HG02623 (cell line): ENCODE data around the gene IL3.

ENCODE experiments used
- ATAC-seq: cut with Tn5 transposase; IDR thresholded peaks from one replicate; pipeline ENCODE4 v1.9.1; 2021; ENCODE audit warnings: moderate library complexity; ENCODE audit not compliant: unreplicated experiment

Gene IL3

DNA sequence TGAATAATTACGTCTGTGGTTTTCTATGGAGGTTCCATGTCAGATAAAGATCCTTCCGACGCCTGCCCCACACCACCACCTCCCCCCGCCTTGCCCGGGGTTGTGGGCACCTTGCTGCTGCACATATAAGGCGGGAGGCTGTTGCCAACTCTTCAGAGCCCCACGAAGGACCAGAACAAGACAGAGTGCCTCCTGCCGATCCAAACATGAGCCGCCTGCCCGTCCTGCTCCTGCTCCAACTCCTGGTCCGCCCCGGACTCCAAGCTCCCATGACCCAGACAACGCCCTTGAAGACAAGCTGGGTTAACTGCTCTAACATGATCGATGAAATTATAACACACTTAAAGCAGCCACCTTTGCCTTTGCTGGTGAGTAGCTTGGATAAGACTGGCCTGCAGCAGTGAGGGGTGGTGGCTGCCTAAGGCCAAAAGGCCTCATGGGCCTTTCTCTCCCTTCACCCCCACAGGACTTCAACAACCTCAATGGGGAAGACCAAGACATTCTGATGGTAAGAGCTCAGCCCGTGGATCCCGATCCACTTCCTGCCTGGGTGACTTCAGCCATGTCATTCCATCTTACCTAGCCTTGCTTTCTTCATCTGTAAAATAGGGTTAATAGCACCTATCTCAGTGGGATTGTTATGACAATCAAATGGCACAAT lies at the start of gene IL3:
Gene IL3 (plus strand): TSS at position 155 of the 661 bp plus-strand sequence. CDS start 52 bp downstream, at position 207.
- ATAC-seq = no peak

DNA sequence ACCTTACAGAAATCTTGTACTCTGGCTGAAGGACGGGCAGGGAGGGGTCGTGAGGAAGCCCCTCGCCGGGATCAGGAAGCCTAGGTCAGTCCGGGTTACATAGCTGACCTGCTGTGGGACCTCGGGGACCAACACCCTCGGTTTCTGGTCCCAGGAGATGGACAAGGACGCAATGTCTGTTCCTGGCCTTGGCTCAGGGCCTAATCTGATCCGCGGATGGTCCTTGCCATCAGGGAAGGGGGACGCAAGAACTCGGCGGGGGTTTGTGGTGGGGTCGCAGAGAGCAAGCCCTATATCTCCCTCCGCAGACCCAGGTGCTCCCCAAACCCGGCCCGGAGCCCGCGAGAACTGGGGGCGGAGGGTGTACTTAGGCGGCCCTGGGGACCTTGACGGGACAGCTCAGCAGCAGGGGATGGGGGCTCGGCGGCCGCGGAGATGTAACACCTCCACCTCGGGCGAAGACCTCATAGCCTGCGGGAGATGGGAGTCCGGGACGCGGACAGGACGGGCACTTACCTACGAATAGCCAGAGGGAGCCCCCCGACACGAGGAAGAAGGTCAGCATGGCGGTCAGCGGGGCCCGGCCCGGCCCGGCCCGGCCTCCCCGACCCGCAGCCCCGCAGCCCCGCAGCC lies 49.4 kb upstream of the IL3 start:
- ATAC-seq = no peak

- ATAC-seq = no peak
Measured at GRCh38 chr5:132011622-132012343, 48.7 kb upstream of the IL3 start, which contains the start of gene ACSL6. TSS of gene ACSL6 (minus strand) at chr5:132011658. CDS start at chr5:132011553, 105 bp downstream.

DNA sequence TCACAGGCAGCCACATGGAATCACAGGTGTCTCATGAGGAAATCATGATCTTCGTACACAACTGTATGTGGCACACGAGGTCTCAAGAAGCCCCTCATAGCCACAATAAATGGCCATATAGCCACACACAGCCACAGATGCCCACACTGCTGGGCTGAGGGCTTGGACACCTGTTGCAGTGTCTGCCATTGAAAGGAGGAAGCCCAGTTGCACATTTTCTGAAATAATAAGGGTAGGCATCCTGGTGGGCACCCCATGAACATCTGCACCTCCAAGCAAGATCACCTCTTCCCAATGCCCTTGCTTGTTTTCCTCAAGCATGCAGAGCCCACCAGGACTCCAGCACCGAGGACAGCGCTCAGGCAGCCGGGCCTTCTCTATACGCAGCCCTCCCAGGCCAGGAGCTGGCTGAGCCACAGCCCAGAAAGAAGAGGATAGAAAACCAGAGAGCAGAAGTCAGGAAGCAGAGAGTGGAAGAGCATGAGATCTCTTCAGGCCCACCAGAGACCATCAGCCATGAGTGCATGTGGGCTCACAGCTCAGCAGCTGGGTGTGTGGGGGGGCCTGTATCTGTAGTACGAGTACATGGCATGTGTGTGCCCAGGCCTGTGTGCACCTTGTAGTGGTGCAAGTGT lies 48.0 kb upstream of the IL3 start:
- no peak for ATAC-seq

DNA sequence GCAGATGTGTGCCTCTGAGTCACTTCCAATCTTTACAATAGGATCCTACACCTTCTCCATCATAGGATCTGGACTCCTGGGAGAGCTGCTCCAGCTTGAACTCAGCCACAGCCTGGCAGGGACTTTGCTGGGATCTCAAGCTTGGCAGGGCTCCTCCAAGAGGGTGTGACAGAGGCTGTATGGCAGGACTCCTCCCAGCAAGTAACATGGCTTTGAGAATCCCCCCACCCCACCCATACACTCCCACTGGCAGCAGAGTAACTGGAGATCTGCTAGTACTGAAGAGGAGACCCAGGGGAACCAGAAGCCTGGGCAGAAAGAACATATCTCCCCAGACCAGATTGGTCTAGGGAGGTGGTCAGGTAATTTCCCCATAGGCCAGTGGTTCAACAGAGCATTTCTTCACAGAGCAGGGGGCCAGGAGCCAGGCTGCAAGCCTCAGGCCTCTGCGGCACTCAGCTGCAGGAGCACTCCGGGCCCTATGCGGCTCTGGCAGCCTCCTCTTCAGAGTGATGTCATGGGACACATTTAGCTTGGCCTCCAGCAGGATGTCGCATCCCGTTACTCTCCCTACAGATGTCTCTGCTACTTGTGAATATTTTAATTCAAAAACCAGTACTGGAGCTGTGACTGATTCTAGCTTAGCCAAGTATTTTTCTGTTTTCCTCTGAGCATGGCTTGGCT lies 47.3 kb upstream of the IL3 start:
- no peak for ATAC-seq

GRCh38 chr5:132013711-132014110 lies 46.7 kb upstream of the IL3 start:
- no peak for ATAC-seq

DNA sequence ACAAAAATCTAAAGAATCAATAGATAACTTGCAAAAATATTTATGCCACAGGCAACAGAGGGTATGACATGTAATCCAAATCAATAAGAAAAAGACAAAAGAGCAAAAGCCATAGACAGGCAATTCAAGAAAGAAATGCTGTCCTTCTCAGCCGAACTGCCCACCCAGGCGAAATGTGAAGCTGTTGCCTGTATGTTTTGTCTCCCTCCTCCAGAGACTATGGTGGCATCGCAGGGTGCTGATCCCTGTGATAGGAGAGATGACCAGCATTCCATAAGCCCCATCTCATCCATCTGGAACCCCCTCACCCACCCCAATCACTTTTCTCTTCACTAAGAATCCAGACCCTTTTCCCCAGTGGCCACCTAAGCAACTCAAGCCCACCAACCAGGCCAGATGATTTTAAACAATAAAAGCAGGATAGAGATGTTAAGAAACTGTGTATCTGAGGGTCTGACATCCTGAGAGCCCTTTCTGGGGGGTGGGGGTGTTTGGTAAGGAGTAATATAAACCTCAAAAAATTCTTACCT lies 43.7 kb upstream of the IL3 start:
- no peak for ATAC-seq

- ATAC-seq = no peak
Measured at GRCh38 chr5:132017316-132017715, 43.1 kb upstream of the IL3 start.

GRCh38 chr5:132017738-132018625 lies 42.5 kb upstream of the IL3 start:
- ATAC-seq = no peak

DNA sequence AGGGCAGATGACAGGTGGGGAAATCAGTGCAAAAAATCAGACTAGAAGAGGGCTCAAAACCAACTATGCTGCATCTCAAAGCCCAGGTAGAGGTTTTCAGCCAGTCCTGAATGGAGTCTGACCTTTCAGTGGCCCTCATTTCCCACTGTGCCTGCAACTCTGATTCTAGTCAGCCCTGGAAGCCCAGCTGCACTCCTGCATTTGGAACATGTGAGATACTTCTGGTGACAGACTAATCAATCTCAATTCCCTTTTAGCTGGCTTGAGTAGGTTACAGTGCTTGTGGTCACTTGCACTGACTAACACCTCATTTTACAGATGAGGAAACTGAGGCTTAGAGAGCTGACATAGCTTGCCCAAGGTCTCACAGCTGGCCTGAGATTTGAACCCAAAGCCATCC lies 41.1 kb upstream of the IL3 start:
- ATAC-seq = no peak

DNA sequence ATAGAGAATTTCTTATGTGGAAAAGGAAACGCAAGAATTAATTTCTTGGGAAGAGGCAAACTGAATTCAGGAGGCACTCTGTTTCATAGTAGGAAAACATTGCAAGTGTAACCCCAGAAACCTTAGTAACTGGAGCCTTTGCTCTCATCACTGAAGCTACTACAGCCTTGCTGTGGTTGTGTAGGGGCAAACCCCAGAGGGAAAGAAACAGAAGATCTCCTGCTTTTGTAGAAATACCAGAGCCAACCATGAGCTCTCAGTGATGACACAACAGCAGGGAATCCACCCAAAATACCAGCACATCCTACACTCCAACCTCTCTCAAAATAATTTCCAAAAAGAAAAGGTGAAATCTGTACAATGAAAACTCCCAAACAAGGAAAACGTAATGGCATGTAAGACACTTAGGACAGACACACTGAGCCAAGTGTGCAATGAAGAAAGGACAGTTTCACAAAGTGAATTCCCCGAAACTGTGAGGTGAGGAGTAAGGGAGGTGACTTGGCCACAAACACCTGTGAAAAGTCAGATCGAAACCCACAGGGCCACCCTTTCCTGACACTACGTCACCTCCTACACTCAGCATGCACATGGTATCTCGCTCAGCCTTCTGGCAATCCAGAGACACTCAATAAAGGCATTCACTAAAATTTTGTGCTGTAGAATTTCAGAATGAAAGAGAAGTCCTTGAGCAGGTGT lies 40.4 kb upstream of the IL3 start:
- ATAC-seq = peak; percentile 97

DNA sequence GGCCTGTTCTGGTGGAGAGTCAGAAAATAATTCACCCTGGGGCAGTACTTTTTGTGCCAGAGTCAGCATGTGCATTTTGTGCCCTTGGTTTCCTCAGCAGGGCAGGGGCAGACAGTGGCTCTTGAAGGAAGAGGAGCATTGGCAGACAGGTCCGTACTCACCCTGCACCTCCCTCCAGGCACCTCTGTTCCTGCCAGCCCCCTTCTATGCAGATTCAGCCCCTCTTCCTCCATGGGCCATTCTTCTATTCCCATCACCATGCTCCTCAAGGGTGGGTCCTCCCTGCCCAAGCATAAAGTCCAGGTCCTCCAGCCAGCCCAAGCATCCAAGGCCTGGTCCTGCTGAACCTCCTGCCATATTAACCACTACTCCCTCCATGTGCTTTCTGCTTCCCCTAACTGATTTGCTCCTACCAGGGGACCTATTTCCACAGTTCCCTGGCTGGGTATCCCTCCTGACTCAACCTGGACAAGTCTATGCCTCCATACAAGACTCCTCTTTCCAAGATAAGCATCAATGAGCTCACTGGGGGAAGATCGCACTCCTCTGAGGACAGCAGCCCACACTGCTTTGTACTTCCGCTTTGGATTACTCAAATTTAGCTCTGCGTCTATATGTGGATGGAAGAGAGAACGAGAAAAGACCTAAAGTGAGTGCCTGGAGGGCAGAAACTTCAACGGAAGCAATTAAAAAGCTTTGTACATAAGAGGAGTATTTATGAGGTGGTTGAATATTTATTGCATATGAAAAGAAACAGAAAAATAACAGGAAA lies 39.7 kb upstream of the IL3 start:
- peak; percentile 5 for ATAC-seq

DNA sequence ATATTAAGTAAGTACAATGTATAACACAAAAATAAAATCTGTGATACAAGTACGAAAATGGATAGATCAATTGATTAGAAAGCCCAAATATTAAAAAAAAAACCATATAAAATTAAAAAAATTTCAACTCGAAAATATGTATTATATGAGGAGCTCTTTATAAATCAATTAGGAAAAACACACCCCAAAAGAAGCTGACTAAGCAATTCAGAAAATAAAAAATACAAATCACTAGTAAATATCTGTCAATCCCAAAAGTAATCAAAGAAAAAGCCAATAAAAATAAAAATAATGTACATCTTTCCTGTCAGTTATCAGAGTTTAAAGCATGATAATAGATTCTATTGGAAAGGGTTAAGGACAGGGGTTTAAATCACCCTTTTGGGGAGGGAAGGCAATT lies 38.8 kb upstream of the IL3 start:
- ATAC-seq = no peak

GRCh38 chr5:132022737-132023136 lies 37.7 kb upstream of the IL3 start:
- no peak for ATAC-seq

DNA sequence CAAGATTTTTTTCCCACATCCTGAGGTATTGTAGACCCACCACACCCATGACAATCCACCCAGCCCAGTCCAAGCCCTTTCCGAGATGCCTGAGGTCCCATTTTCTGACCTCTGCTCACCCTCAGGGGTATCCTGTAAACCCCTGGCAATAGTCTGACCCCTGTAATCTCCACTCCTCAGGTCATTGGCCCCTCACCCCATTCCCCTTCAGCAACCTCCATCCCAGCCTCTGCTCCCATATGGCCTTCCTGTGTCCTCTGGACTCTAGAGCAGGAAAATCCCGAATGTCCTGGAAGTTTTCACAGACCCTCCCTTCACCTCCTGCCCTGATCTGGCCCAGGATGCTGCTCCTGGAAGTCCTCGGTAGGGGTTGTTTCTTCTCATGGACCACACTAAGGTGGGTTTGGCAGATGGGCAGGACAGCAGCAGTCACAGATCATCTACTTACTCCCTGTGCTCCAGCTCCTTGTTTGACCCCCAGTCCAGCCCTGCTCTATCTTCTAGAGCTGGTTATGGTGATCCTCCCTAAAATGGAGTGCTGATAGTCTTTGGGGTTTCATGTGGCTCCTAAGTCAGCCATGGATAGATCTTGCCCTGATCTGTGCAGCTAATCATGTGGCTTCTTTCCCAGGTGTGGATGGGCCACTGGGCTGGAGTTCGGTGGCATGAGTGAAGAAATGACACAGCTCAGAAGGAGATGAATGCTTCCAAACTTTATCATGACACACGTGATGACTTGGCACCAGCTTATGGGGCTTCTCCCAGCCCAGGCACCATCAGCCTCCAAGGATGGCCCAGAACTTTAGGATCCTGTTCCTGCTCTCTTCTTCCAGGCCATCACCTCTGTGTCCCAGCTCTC lies 37.0 kb upstream of the IL3 start:
- ATAC-seq = no peak

DNA sequence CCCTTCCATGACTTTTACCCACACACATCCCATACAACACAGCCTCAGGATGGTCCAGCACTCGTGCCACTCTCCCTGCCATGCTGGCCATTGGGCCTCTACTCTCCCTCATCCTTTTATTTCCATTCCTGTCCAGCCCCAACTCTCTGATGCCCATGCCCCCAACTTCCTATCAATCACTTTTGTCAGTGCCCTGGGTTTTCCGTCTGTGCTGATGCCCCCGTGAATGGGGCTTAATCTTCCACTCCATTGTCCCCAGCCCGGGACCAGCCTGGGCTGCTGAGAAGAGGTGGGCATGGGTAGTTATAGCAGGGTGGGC lies 36.4 kb upstream of the IL3 start:
- no peak for ATAC-seq

DNA sequence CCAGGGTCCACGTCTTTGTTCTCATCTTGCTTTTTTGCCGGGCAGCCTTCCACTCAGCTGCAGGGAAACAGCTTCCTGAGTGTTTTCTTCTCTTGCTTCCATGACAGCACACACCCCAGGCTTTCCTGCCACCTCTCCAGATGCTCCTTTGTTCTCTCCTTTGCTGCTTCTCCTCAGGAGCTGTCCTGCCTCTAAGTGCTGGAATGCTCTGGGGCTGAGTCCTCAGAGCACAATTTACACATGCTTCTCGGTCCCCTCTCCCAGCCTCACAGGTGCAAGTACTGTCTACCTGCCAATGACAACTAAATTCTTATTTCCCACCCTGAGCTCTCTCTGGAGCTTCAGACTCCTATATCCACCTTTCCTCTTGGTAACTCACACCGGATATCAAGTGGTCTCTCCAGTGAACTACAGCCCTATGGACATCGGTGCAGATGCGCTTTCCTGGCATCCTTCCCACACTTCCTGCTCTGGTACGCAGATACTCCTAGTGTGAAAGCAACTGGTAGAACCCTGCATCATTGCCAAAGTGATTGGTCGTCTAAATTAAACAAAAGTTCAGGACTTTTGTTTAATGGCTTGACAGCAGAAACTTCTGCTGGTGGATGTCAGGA lies 35.6 kb upstream of the IL3 start:
- ATAC-seq = no peak
